Mucosa of descending colon (tissue), 3 donors: ENCODE results near the gene DCP1A. TPM values are rescaled to one million over a fixed set of nuclear protein-coding genes. Genes with fewer than 3 reads are reported as not detected.

Source experiments
- ATAC-seq: fragments of 200-7000 bp; cut with Tn5 transposase; one replicate; pipeline ENCODE4 v1.9.1; 2020; ENCODE audit warnings: mild to moderate bottlenecking, moderate library complexity
- DNase-seq, 3 donors: peaks; one replicate each; pipeline ENCODE4 v3.0.0-alpha.2; 2020
- H3K36me3 ChIP-seq: fragments of 200-600 bp; one replicate; pipeline ENCODE4 v1.8.0; 2021; ENCODE audit warnings: low read depth, mild to moderate bottlenecking
- H3K4me1 ChIP-seq: fragments of 200-600 bp; one replicate; pipeline ENCODE4 v1.8.0; 2021; ENCODE audit warnings: low read depth, mild to moderate bottlenecking
- H3K4me3 ChIP-seq: fragments of 200-600 bp; one replicate; pipeline ENCODE4 v1.8.0; 2021; ENCODE audit warnings: mild to moderate bottlenecking
- H3K9me3 ChIP-seq: fragments of 200-600 bp; one replicate; pipeline ENCODE4 v1.8.0; 2021; ENCODE audit warnings: mild to moderate bottlenecking
- CTCF ChIP-seq: fragments of 200-600 bp; IDR thresholded peaks from one replicate; pipeline ENCODE4 v1.8.0; 2022; ENCODE audit warnings: antibody characterized with exemption, mild to moderate bottlenecking
- intact Hi-C, 2 donors: fragments of 100-400 bp; cut with DNase I in 1 of 2; cut with micrococcal nuclease in 1 of 2; formaldehyde crosslinking; loops; one replicate each; pipeline versions ENCODE4 v1.11.0 to v1.11.1; 2022; cut with DNase I, micrococcal nuclease
- total RNA-seq, 3 donors: library from RNA; stranded (reverse); fragmentation: NEBNext Ultra II Directional in 2 of 3; extraction: Animal tissue kit (Norgen Biotek cat#: 25700) in 2 of 3; gene quantifications; one replicate each; pipeline versions ENCODE4 v1.2.1 to v1.2.4, GENCODE V29; 2021 to 2023
- donor health status: DM: no; HTN: no; CAD: no; lungs with moderate emphysema.
- donor health status: DM: no; HTN: no; CAD: no.
- donor health status: DM: no; HTN: yes; CAD: no.

Gene DCP1A
- total RNA-seq, 3 donors from 2014 or later, result 20.7 to 28.2 (median 21.3) TPM

- intact Hi-C loops, result no loop called here
- Histone ChIP-seq H3K4me3 (no peak overlapping the region), H3K36me3 (no peaks in the 10 kb centered on the region), H3K9me3 (no peaks in the 10 kb centered on the region), H3K4me1 (peaks cover 14% of the 10 kb centered on the region)
- no peak for TF ChIP-seq CTCF
- no peak for ATAC-seq
- DNase-seq, result no peak
Observed at GRCh38 chr3:53242155-53242554, 105.2 kb downstream of the DCP1A start.

- DNase-seq, result no peak
- intact Hi-C loops, result no loop called here
- Histone ChIP-seq H3K4me3 (no peak overlapping the region), H3K9me3 (no peaks in the 10 kb centered on the region), H3K36me3 (no peaks in the 10 kb centered on the region), H3K4me1 (peaks cover 21% of the 10 kb centered on the region)
- TF ChIP-seq CTCF, result no peak
- ATAC-seq, result no peak
Observed at GRCh38 chr3:53240989-53241972, 106.1 kb downstream of the DCP1A start.

GRCh38 chr3:53239800-53240199, 107.5 kb downstream of the DCP1A start:
- ATAC-seq, result no peak
- DNase-seq, result no peak
- no peak for TF ChIP-seq CTCF
- Histone ChIP-seq H3K36me3 (no peaks in the 10 kb centered on the region), H3K9me3 (no peaks in the 10 kb centered on the region), H3K4me3 (no peak overlapping the region), H3K4me1 (peaks cover 24% of the 10 kb centered on the region)
- intact Hi-C loops, result no loop called here

- H3K36me3 ChIP-seq, result no peaks in the 10 kb centered on the region
- ATAC-seq (no peak), DNase-seq (no peak)
- H3K9me3 ChIP-seq, result no peaks in the 10 kb centered on the region
- intact Hi-C loops, result no loop called here
- TF ChIP-seq CTCF, result no peak
- H3K4me1 ChIP-seq, result peaks cover 24% of the 10 kb centered on the region
- no peak overlapping the region for H3K4me3 ChIP-seq
Observed at GRCh38 chr3:53238886-53239285, 108.5 kb downstream of the DCP1A start.

GRCh38 chr3:53238051-53238850, 109.1 kb downstream of the DCP1A start:
- no peak for TF ChIP-seq CTCF
- no peaks in the 10 kb centered on the region for H3K36me3 ChIP-seq
- ATAC-seq (peak; percentile 89), DNase-seq (peak in 2 of 3 donors; percentile 55 to 58)
- no peak overlapping the region for H3K4me3 ChIP-seq
- peaks cover 24% of the 10 kb centered on the region for H3K4me1 ChIP-seq
- intact Hi-C loops, result no loop called here
- H3K9me3 ChIP-seq, result no peaks in the 10 kb centered on the region
